Measurements from ENCODE around the gene PATE3.

PATE3 gene

DNA sequence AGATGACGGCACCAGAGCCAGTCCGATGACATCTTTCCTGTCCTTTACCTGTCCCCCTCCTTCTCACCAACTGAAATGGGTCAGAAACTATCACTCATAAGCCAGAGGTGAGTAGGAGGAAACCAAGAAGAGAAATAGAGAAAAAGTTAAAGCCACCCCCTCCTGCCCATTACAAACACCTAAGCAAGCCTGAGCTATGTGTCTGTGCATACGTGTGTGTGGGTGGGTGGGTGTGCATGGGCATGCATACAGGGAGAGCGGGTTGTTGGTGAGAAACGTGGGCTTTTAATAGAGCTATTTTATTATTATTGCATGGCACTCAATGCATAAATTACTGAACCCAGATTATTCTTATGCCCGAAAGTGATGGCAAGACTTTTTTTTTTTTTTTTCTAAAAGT, 47.8 kb downstream of the PATE3 start:
- in situ Hi-C loops (cut with HindIII; ENCODE audit: low sequenced_read_pairs) = no loop called here
